Activated T-cell treated with anti-CD3 and anti-CD28 coated beads for 1 hour (primary cell): ENCODE data around the gene CALR.

Source experiments
- DNase-seq: peaks from one replicate; pipeline ENCODE4 v3.0.0-alpha.2; 2020; ENCODE audit warnings: low read depth

CALR gene

DNA sequence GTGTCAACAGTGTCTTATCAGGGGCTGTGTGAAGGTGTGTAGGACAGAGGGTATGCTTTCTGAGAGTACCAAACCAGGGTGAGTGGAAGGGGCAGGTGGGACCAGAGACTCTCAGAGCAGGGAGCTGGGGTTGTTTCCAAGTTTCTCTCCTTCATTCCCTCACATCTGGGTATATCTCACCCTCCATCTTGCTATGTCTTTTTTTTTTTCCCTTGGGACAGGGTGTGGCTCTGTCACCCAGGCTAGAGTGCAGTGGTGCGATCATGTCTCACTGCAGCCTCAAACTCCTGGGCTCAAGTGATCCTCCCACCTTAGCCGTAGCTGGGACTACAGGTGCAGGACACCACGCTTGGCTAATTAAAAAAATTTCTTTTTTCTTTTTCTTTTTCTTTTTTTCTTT, 41.6 kb downstream of the CALR start:
- DNase-seq: no peak

DNA sequence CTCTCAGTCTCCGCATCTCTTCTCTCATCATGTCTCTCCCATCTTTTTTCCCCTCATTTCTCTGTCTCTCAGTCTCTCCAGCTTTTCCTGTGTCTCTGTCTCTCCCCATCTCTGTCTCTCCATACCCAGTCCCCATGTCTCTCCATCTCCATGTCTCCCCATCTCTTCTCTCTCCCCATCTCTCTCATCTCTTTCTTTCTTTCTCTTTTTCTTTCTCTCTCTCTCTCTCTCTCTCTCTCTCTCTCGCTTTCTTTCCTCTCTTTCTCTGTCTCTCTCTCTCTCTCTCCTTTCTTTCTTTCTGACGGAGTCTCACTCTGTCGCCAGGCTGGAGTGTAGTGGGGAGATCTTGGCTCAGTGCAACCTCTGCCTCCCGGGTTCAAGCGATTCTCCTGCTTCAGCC, 44.2 kb downstream of the CALR start:
- DNase-seq: no peak

DNA sequence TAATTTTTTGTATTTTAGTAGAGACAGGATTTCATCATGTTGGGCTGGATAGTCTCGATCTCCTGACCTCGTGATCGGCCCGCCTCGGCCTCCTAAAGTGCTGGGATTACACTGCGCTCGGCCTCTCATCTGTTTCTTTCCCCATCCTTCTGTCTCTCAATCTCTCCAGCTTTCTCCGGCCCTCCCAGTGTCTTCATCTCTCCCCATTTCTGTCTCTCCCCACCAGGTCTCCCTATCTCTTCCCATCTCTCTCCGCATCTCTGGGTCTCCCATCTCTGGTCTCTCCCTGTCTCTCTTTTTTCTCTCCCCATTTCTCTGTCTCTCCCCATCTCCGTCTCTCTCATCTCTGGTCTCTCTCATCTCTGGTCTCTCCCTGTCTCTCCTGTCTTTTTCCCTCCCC, 44.7 kb downstream of the CALR start:
- no peak for DNase-seq

DNA sequence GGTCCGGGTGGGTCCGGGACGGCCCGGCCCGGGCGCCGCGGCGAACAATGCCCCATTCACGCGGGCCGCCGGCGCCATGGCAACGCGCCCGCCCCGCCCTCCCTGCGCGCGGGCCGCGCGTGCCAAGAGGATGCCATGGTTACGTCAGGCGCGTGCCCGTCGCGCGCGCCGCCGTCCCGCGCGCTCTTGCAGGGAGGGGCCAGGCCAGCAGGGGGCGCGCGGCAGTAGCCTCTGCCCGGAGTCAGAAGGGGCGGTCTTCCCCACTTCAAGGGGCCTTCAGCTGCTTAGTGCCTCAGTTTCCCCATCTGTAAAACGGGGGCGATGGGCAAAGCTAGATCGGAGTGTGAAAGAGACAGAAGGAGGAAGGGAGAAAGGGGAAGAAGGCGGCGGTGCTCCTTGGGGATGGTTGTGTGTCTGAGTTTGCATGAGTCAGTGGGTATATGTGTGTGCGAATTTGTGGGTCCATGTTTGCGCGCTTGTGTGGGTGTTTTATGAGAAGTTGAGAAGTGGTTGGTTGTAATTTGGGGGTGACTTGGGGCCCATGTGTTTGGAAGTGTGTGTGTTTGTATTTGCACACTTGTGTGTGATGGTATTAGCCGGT, 45.2 kb downstream of the CALR start:
- DNase-seq: peak; percentile 79

DNA sequence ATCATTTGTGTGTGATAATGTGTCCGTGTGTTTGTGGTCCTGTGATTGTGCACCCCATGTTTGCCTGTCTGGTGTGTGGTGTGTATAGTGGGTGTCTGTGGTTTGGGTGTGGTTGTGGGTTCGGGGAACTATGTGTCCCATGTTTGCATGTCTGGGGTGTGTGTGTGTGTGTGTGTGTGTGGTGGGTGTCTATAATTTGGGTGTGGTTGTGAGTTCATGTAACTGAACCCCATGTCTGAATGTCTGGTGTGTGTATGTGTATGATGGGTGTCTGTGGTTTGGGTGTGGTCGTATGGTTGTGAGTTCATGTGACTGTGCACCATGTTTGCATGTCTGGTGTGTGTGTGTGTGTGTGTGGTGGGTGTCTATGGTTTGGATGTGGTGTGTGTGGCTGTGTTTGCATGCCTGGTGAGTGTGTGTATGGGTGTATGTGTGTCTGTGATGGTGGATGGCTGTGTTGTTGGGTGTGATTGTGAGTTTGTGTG, 45.8 kb downstream of the CALR start:
- DNase-seq: no peak

DNA sequence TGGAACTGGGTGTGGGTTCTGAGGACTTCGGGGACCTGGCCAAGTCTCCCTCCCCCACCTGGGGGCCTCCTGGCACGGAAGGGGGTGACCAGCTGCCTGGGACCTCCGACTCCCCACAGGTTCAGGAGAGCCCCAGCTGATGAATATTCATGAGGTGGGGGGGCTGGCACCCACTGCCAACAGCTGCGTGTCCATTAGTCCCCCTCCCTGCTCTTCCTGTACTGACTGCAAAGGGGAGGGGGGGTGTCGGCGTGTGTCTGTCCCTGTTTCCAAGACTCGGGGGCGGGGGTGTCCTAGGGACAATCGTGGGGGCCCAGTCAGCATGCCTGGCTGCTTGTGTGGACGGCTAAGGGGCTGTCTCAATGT, 46.3 kb downstream of the CALR start:
- DNase-seq: no peak

DNA sequence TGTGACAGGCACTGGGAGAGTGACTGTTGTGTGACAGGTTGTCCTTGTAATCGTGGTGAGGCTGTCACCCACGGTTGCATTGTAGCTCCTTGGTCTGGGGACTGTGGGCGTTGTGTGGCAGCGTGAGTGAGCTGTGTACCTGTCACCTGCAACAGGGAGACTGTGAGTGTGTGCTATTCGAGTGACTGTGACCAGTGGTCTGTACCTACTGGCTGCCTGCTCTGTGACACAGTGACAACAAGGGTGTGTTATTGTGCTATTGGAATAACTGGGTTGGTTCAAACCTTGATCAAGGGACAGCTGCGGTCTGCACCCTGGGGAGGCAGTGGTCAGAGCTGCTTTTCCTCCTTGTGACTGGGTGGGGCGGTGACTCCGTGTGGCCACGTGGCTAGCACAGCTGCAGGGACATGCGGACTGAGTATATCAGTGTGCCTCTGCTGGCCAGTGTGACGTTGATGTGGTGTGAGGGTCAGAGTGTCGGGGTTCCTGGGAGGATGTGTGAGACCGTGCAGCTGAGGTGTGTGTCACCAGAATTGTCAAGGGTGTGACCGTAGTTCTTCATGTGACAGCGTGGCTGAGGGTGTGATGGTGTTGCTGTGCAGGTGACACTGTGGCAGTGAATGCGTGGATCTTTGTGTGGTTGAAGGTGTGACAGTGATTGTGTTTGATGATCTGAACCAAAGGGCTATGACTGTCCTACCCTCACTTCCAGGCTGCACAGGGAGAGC, 46.8 kb downstream of the CALR start:
- no peak for DNase-seq

DNA sequence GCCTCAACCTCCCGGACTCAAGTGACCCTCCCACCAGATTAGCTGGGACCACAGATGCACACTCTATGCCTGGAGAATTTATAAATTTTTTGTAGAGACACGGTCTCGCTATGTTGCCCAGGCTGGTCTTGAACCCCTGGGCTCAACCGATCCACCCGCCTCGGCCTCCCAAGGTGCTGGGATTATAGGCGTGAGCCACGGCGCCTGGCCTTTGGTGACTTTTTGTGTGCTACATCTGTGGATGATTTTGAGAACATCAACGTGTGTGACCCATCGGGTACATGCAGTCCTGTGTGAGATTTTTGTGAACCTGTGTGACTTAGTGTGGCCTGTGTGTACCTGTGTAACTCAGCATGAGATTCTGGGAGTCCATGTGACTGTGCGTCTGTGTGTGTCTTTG, 48.3 kb downstream of the CALR start:
- no peak for DNase-seq

DNA sequence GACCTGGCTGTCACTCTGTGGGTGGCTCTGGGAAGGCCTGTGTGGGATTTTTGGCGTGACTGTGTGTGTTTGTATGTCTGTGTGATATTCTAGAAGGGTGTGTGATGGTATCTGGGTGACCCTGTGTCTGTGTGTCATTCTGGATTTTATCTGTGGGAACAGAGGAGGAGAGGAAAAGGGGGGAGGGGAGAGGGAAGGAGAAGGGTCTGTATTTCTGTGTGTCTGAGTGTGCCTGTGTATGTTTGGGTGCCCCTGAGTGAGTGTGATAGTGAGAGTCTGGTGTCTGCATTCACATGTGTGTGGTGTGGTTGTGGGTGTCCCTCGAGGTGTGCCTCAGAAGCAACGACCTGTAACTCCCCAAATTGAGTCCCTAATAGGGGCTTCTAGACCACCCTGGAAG, 48.8 kb downstream of the CALR start:
- DNase-seq: no peak

DNA sequence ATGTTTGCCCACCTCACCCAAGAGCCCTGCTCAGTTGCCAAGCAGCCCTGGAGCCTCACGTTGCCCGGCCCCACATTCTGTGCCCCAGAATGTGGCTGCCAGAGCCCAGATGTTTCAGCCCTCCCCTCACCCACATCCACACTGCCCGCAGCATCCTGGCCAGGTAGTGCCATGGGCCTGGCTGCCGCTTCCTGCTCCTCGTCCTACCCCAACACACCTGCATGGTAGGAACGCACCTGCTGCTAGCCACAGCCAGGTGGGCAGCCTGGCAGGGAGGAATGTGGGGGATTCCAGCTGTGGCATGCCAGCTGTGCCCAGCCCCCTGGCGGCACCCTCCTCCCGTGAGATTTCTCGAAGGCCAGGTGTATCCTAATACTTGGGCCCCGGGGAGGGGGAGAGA, 49.4 kb downstream of the CALR start:
- DNase-seq: no peak

DNA sequence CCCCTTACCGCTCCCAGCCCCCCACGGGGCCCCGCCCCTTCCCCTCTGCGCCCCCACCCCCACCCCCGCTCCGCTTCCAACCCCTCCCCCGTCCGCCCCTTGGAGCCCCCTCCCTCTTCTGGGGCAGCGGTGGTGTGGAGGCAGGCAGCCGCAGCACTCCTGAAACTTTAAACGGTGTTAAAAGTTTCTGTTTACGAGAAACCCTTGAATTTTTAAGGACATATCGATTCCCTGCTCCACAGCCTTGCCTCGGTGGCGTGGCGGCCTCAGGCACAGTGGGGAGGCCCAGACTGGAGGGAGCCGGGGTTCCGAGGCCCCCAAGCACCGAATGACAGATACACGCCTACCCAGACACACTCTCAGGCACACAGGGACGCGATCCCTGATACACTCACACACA, 52.0 kb downstream of the CALR start:
- DNase-seq: no peak

DNA sequence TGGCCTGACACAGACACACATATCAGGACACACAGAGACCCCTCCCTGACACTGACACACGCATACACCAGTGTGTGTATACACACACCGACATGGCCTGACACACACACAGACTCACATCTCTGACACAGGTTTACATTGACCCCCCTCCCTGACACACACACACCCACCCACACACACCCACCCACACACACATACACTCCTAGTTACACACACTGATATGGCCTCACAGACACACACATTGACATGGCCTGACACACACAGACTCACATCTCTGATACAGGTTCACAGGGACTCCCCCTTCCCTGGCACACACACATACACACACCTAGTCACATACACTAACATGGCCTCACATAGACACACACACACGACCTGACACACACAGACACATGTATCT, 52.4 kb downstream of the CALR start:
- no peak for DNase-seq

DNA sequence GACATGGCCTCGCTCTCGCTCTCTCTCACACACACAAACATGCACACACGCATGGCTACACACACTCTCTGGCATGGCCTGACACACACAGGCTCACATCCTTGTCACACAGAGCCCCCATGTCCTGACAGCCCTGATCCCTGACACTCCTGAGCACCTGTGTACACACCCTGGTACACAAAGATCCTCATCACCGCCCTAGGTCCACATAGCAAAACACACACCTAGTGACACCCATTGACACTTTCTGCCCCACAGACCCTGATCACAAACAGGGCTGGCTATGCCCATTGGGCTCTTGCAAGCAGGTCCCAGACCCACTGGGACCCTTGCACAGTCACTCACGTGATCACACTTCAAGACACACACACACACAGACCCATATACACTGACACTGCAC, 52.9 kb downstream of the CALR start:
- DNase-seq: no peak

DNA sequence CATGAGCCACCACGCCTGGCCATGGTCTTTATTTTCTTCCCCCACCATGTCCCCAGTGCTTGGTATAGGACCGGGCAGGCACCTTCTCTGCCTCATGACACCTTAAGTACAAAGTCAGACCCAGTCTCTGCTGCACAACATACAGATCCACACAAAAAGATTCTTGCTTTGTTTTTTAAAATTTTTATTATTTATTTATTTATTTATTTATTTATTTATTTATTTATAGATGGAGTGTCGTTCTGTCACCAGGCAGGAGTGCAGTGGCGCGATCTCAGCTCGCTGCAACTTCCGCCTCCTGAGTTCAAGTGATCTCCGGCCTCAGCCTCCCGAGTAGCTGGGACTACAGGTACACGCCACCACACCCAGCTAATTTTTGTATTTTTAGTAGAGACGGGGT, 54.3 kb downstream of the CALR start:
- DNase-seq: no peak

DNA sequence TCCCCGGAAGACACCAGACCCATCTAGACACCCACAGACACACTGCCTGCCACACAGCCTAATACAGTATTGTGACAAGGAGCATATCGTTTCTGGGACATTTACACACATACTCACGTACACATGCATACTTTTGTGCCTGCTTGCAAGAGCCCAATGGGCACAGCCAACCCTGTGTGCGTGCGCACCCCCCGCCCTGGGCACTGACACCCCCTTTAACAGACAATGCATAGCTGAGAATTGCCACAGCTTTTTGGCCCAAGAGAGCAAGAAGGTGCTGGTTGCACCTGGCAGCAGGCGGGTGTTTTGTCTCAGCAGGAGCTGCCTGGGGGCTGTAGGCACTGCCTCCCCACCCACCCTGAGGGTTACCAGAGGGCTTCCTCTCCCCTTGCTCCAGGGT, 55.2 kb downstream of the CALR start:
- DNase-seq: no peak
